CD14-positive monocyte (primary cell): ENCODE data around the gene EGLN1. TPM values are rescaled to one million over a fixed set of nuclear protein-coding genes. Genes with fewer than 3 reads are reported as not detected.

Experiments
- DNase-seq, 3 donors: peaks; one replicate each; pipeline ENCODE4 v3.0.0-alpha.2; 2011 to 2022
- H2AFZ ChIP-seq: 2 replicates; pipeline ENCODE4 v1.6.0; 2012; ENCODE audit warnings: mild to moderate bottlenecking, low read depth, low read length, inconsistent platforms; ENCODE audit not compliant: insufficient read depth, poor library complexity, severe bottlenecking
- H3K27ac ChIP-seq, 2 donors: 1 replicate in 1 of 2; 2 replicates in 1 of 2; pipeline ENCODE4 v1.5.1; 2012 to 2013; ENCODE audit warnings: low read length in 2 of 2, control low read depth in 1 of 2, inconsistent platforms in 1 of 2, low read depth in 1 of 2, mild to moderate bottlenecking in 1 of 2
- H3K27me3 ChIP-seq, 2 donors: one replicate each; pipeline versions ENCODE4 v1.6.0 to v1.6.1; 2011 to 2013; ENCODE audit warnings: low read length in 2 of 2; ENCODE audit not compliant: control insufficient read depth in 2 of 2, insufficient read depth in 2 of 2
- H3K36me3 ChIP-seq, 2 donors: replicated peaks in 1 of 2; 1 replicate in 1 of 2; 2 replicates in 1 of 2; pipeline versions ENCODE4 v1.5.1 to v1.6.1; 2012 to 2013; ENCODE audit warnings: low read length in 2 of 2, control low read depth in 1 of 2, inconsistent platforms in 1 of 2, mild to moderate bottlenecking in 1 of 2; ENCODE audit not compliant: insufficient read depth in 2 of 2, control insufficient read depth in 1 of 2
- H3K4me1 ChIP-seq, 2 donors: 1 replicate in 1 of 2; 2 replicates in 1 of 2; pipeline versions ENCODE4 v1.5.1 to v1.6.1; 2012 to 2013; ENCODE audit warnings: low read length in 2 of 2, control low read depth in 1 of 2, inconsistent platforms in 1 of 2, mild to moderate bottlenecking in 1 of 2, moderate library complexity in 1 of 2; ENCODE audit not compliant: insufficient read depth in 2 of 2, control insufficient read depth in 1 of 2
- H3K4me2 ChIP-seq: replicated peaks from 2 replicates; pipeline ENCODE3; 2012; ENCODE audit warnings: low read length, moderate library complexity, mild to moderate bottlenecking; ENCODE audit not compliant: poor library complexity, severe bottlenecking; ENCODE audit errors: extremely low read depth
- H3K4me3 ChIP-seq, 3 experiments: fragments of 200-600 bp in 1 of 3; sonication (generic) in 1 of 3; replicated peaks in 1 of 3; 1 replicate in 2 of 3; 2 replicates in 1 of 3; pipeline ENCODE4 v1.5.1; 2011 to 2013; ENCODE audit warnings: low read length in 3 of 3, mild to moderate bottlenecking in 3 of 3, control low read depth in 2 of 3, low read depth in 2 of 3, inconsistent platforms in 1 of 3, moderate library complexity in 1 of 3
- H3K79me2 ChIP-seq: 2 replicates; pipeline ENCODE4 v1.6.0; 2012; ENCODE audit warnings: mild to moderate bottlenecking, control low read depth, inconsistent platforms, low read length, moderate library complexity; ENCODE audit not compliant: insufficient read depth
- H3K9ac ChIP-seq: 2 replicates; pipeline ENCODE4 v1.6.0; 2017; ENCODE audit warnings: low read length, mild to moderate bottlenecking; ENCODE audit not compliant: insufficient read depth, poor library complexity, severe bottlenecking
- H3K9me3 ChIP-seq, 2 donors: replicated peaks in 1 of 2; 1 replicate in 1 of 2; 2 replicates in 1 of 2; pipeline versions ENCODE4 v1.5.1 to v1.6.1; 2012 to 2013; ENCODE audit warnings: low read length in 2 of 2, control low read depth in 1 of 2; ENCODE audit not compliant: control insufficient read depth in 1 of 2, insufficient read depth in 1 of 2
- H4K20me1 ChIP-seq: 2 replicates; pipeline ENCODE4 v1.6.0; 2012; ENCODE audit warnings: mild to moderate bottlenecking, low read length, control low read depth, moderate library complexity; ENCODE audit not compliant: insufficient read depth
- H3K27ac Mint-ChIP-seq, 7 donors: one replicate each; pipeline ENCODE4 v1.8.0; 2020; ENCODE audit warnings: mild to moderate bottlenecking in 7 of 7, mixed read lengths in 7 of 7, moderate library complexity in 6 of 7, inconsistent platforms in 2 of 7
- H3K27me3 Mint-ChIP-seq, 3 donors: one replicate each; pipeline ENCODE4 v1.8.0; 2021 to 2022; ENCODE audit warnings: low read depth in 3 of 3, mild to moderate bottlenecking in 3 of 3, mixed read lengths in 3 of 3, moderate library complexity in 3 of 3, inconsistent platforms in 1 of 3
- H3K36me3 Mint-ChIP-seq, 2 donors: one replicate each; pipeline ENCODE4 v1.8.0; 2020; ENCODE audit warnings: mixed read lengths in 2 of 2, inconsistent platforms in 1 of 2, mild to moderate bottlenecking in 1 of 2
- H3K4me1 Mint-ChIP-seq: one replicate; pipeline ENCODE4 v1.8.0; 2020; ENCODE audit warnings: mild to moderate bottlenecking, mixed read lengths
- H3K4me3 Mint-ChIP-seq, 2 donors: one replicate each; pipeline ENCODE4 v1.8.0; 2020; ENCODE audit warnings: mild to moderate bottlenecking in 2 of 2, mixed read lengths in 2 of 2, moderate library complexity in 1 of 2
- H3K9me3 Mint-ChIP-seq, 7 donors: one replicate each; pipeline ENCODE4 v1.8.0; 2020 to 2022; ENCODE audit warnings: mixed read lengths in 7 of 7, mild to moderate bottlenecking in 6 of 7, moderate library complexity in 6 of 7, inconsistent platforms in 2 of 7
- CTCF ChIP-seq: fragments of 200-600 bp; IDR thresholded peaks from one replicate; pipeline ENCODE4 v1.8.0; 2022; ENCODE audit warnings: antibody characterized with exemption, mild to moderate bottlenecking
- WGBS: methylation state at CpG from one replicate; pipeline ENCODE4 v1.1.5; 2013; ENCODE audit warnings: missing lambda C conversion rate; ENCODE audit not compliant: insufficient coverage; 5-methylcytosine and 5-hydroxymethylcytosine counted together
- intact Hi-C, 2 donors: fragments of 100-400 bp; cut with micrococcal nuclease; formaldehyde crosslinking; loops; one replicate each; pipeline versions ENCODE4 v1.15.0 to v1.15.1; 2023
- polyA plus RNA-seq, 3 donors: library from polyadenylated mRNA; depleted of rRNA in 1 of 3; unstranded in 2 of 3; stranded (reverse) in 1 of 3; fragments of 300-500 nt in 2 of 3; fragments of >200 nt in 1 of 3; fragmentation: Illumina TruSeq in 2 of 3; gene quantifications; 1 replicate in 2 of 3; 2 replicates in 1 of 3; pipeline ENCODE4 v1.2.3, GENCODE V29; 2012 to 2021

Gene EGLN1
- polyA plus RNA-seq, 3 donors: 12.9 to 27.7 (median 23.1) TPM

DNA sequence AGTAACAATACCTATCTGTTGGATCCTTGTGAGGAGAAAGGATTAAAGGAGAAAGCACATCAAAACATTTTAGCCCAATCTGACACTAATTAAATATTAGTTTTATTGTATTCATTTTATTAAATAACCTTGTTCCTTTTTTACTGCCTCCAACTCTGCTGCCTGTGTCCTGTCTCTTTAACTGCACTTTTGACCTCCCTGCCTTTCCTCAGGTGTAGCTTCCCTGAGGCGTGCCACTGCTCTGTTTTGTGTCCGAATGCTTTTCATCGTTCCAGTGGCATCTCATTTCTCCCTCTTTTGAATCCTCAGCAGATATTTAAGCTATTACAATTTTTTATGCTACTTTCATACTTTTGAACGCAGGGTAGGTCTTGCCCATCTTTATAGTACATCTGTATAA, 73.6 kb downstream of the EGLN1 start:
- H3K4me1 Mint-ChIP-seq: no peaks in the 10 kb centered on the region
- H3K4me3 ChIP-seq: no peak overlapping the region
- H3K27ac ChIP-seq: no peak overlapping the region
- H3K79me2 ChIP-seq: peaks cover 14% of the 10 kb centered on the region
- H3K27ac Mint-ChIP-seq: no peak overlapping the region
- no peak for TF ChIP-seq CTCF
- 100% methylated on average over 3 of the region's 4 CpGs for WGBS
- H3K4me1 ChIP-seq: no peaks in the 10 kb centered on the region
- H3K36me3 ChIP-seq: peaks cover 65 to 97% of the 10 kb centered on the region in 2 donors
- no peak overlapping the region for H2AFZ ChIP-seq
- H3K27me3 ChIP-seq: no peaks in the 10 kb centered on the region
- H3K27me3 Mint-ChIP-seq: peaks cover 0 to 1% (median 0%) of the 10 kb centered on the region in 3 donors
- intact Hi-C loops: no loop called here
- H3K9me3 Mint-ChIP-seq: no peaks in the 10 kb centered on the region
- DNase-seq: no peak
- peaks cover 3% of the 10 kb centered on the region for H4K20me1 ChIP-seq
- no peak overlapping the region for H3K9ac ChIP-seq
- H3K9me3 ChIP-seq: no peaks in the 10 kb centered on the region
- H3K4me2 ChIP-seq: no peak overlapping the region
- H3K4me3 Mint-ChIP-seq: no peak overlapping the region
- H3K36me3 Mint-ChIP-seq: peaks cover 77 to 90% of the 10 kb centered on the region in 2 donors

GRCh38 chr1:231347961-231348360, 74.1 kb downstream of the EGLN1 start:
- H3K4me1 Mint-ChIP-seq: no peaks in the 10 kb centered on the region
- no peak overlapping the region for H2AFZ ChIP-seq
- no peaks in the 10 kb centered on the region for H3K27me3 ChIP-seq
- peaks cover 4% of the 10 kb centered on the region for H4K20me1 ChIP-seq
- no peak overlapping the region for H3K4me3 ChIP-seq
- no peak overlapping the region for H3K9ac ChIP-seq
- H3K79me2 ChIP-seq: peaks cover 19% of the 10 kb centered on the region
- H3K27ac ChIP-seq: no peak overlapping the region
- DNase-seq: no peak
- peaks cover 64 to 97% of the 10 kb centered on the region in 2 donors for H3K36me3 ChIP-seq
- TF ChIP-seq CTCF: no peak
- no peak overlapping the region for H3K4me2 ChIP-seq
- H3K36me3 Mint-ChIP-seq: peaks cover 77 to 90% of the 10 kb centered on the region in 2 donors
- no peak overlapping the region for H3K27ac Mint-ChIP-seq
- H3K27me3 Mint-ChIP-seq: peaks cover 0 to 1% (median 0%) of the 10 kb centered on the region in 3 donors
- no peaks in the 10 kb centered on the region for H3K4me1 ChIP-seq
- H3K9me3 ChIP-seq: no peaks in the 10 kb centered on the region
- H3K4me3 Mint-ChIP-seq: no peak overlapping the region
- WGBS: 80% methylated on average over 1 of the region's 4 CpGs
- intact Hi-C loops: no loop called here
- H3K9me3 Mint-ChIP-seq: no peaks in the 10 kb centered on the region
